HUES6 (cell line): Measurements from ENCODE around the gene ST6GALNAC2.

Experiments
- H3K27ac ChIP-seq: 2 replicates; pipeline ENCODE4 v1.7.0; 2013; ENCODE audit warnings: low read depth, mild to moderate bottlenecking, low read length, inconsistent platforms
- H3K27me3 ChIP-seq: 2 replicates; pipeline ENCODE4 v1.6.1; 2013; ENCODE audit warnings: low read length; ENCODE audit not compliant: control insufficient read depth, insufficient read depth
- H3K36me3 ChIP-seq: 2 replicates; pipeline ENCODE4 v1.6.1; 2013; ENCODE audit warnings: low read length; ENCODE audit not compliant: control insufficient read depth, insufficient read depth
- H3K4me1 ChIP-seq: 2 replicates; pipeline ENCODE4 v1.6.1; 2013; ENCODE audit warnings: low read length; ENCODE audit not compliant: control insufficient read depth, insufficient read depth
- H3K4me3 ChIP-seq: 2 replicates; pipeline ENCODE4 v1.5.1; 2013; ENCODE audit warnings: low read depth, low read length
- H3K9ac ChIP-seq: one replicate; pipeline ENCODE4 v1.6.1; 2013; ENCODE audit warnings: mild to moderate bottlenecking, low read length
- H3K9me3 ChIP-seq: 2 replicates; pipeline ENCODE4 v1.6.1; 2013; ENCODE audit warnings: low read depth, low read length; ENCODE audit not compliant: control insufficient read depth, insufficient read depth

The ST6GALNAC2 gene

GRCh38 chr17:76585649-76586593 lies at the start of gene ST6GALNAC2:
TSS of gene ST6GALNAC2 (minus strand) at chr17:76585860. CDS start at chr17:76585808, 52 bp downstream.
- Histone ChIP-seq H3K36me3 (no peaks in the 10 kb centered on the region), H3K9ac (peak within 1 kb of the TSS; percentile 60), H3K9me3 (no peaks in the 10 kb centered on the region), H3K4me1 (peaks cover 13% of the 10 kb centered on the region), H3K27me3 (peaks cover 55% of the 10 kb centered on the region), H3K4me3 (peak within 1 kb of the TSS; percentile 63), H3K27ac (no peak within 1 kb of the TSS)

- Histone ChIP-seq H3K9me3 (no peaks in the 10 kb centered on the region), H3K36me3 (no peaks in the 10 kb centered on the region), H3K27me3 (no peaks in the 10 kb centered on the region), H3K4me3 (no peak overlapping the region), H3K27ac (no peak overlapping the region), H3K9ac (no peak overlapping the region), H3K4me1 (peaks cover 4% of the 10 kb centered on the region; the same call in 1 of the 2 replicates)
Observed at GRCh38 chr17:76635039-76635438, 49.4 kb upstream of the ST6GALNAC2 start.

GRCh38 chr17:76633628-76634328 lies 48.1 kb upstream of the ST6GALNAC2 start:
- no peak overlapping the region for H3K27ac ChIP-seq
- no peaks in the 10 kb centered on the region for H3K27me3 ChIP-seq
- H3K9me3 ChIP-seq = no peaks in the 10 kb centered on the region
- no peak overlapping the region for H3K4me3 ChIP-seq
- H3K36me3 ChIP-seq = no peaks in the 10 kb centered on the region
- H3K9ac ChIP-seq = no peak overlapping the region
- H3K4me1 ChIP-seq = peaks cover 5% of the 10 kb centered on the region; the same call in 1 of the 2 replicates

- Histone ChIP-seq H3K4me3 (no peak overlapping the region), H3K36me3 (no peaks in the 10 kb centered on the region), H3K9me3 (no peaks in the 10 kb centered on the region), H3K4me1 (peaks cover 5% of the 10 kb centered on the region; the same call in 1 of the 2 replicates), H3K27me3 (no peaks in the 10 kb centered on the region), H3K9ac (no peak overlapping the region), H3K27ac (no peak overlapping the region)
Observed at GRCh38 chr17:76631821-76632565, 46.3 kb upstream of the ST6GALNAC2 start.

GRCh38 chr17:76630151-76630550 lies 44.5 kb upstream of the ST6GALNAC2 start:
- H3K4me3 ChIP-seq = no peak overlapping the region
- no peaks in the 10 kb centered on the region for H3K9me3 ChIP-seq
- no peak overlapping the region for H3K27ac ChIP-seq
- H3K9ac ChIP-seq = no peak overlapping the region
- no peaks in the 10 kb centered on the region for H3K36me3 ChIP-seq
- H3K4me1 ChIP-seq = peaks cover 5% of the 10 kb centered on the region; the same call in 1 of the 2 replicates
- H3K27me3 ChIP-seq = no peaks in the 10 kb centered on the region

GRCh38 chr17:76627510-76627909 lies 41.9 kb upstream of the ST6GALNAC2 start:
- Histone ChIP-seq H3K9ac (no peak overlapping the region), H3K9me3 (no peaks in the 10 kb centered on the region), H3K27me3 (no peaks in the 10 kb centered on the region)

GRCh38 chr17:76626442-76626841 lies 40.8 kb upstream of the ST6GALNAC2 start:
- no peaks in the 10 kb centered on the region for H3K36me3 ChIP-seq
- no peak overlapping the region for H3K27ac ChIP-seq
- no peaks in the 10 kb centered on the region for H3K27me3 ChIP-seq
- no peaks in the 10 kb centered on the region for H3K9me3 ChIP-seq
- no peak overlapping the region for H3K9ac ChIP-seq
- peaks cover 5% of the 10 kb centered on the region; the same call in 1 of the 2 replicates for H3K4me1 ChIP-seq
- no peak overlapping the region for H3K4me3 ChIP-seq

More at GRCh38 chr17:76627510-76627909, 41.9 kb upstream of the ST6GALNAC2 start:
- Histone ChIP-seq H3K36me3 (no peaks in the 10 kb centered on the region), H3K27ac (no peak overlapping the region), H3K4me3 (no peak overlapping the region), H3K4me1 (peaks cover 5% of the 10 kb centered on the region; the same call in 1 of the 2 replicates)

- Histone ChIP-seq H3K36me3 (no peaks in the 10 kb centered on the region), H3K27ac (no peak overlapping the region), H3K27me3 (no peaks in the 10 kb centered on the region), H3K4me1 (peaks cover 5% of the 10 kb centered on the region; the same call in 1 of the 2 replicates), H3K9me3 (no peaks in the 10 kb centered on the region), H3K9ac (no peak overlapping the region), H3K4me3 (no peak overlapping the region)
Observed at GRCh38 chr17:76625496-76625895, 39.8 kb upstream of the ST6GALNAC2 start.

GRCh38 chr17:76623271-76624146 lies 37.8 kb upstream of the ST6GALNAC2 start:
- Histone ChIP-seq H3K4me1 (no peaks in the 10 kb centered on the region; the same call in 1 of the 2 replicates), H3K9me3 (no peaks in the 10 kb centered on the region), H3K27me3 (no peaks in the 10 kb centered on the region), H3K9ac (no peak overlapping the region), H3K4me3 (no peak overlapping the region), H3K27ac (no peak overlapping the region), H3K36me3 (no peaks in the 10 kb centered on the region)

- Histone ChIP-seq H3K27me3 (no peaks in the 10 kb centered on the region), H3K27ac (no peak overlapping the region), H3K9me3 (peaks cover 13% of the 10 kb centered on the region), H3K9ac (no peak overlapping the region), H3K36me3 (no peaks in the 10 kb centered on the region), H3K4me3 (no peak overlapping the region), H3K4me1 (peaks cover 2% of the 10 kb centered on the region; the same call in 1 of the 2 replicates)
Observed at GRCh38 chr17:76617838-76618237, 32.2 kb upstream of the ST6GALNAC2 start.
